ENCODE results near the gene WNT8A. TPM values are rescaled to one million over a fixed set of nuclear protein-coding genes. Genes with fewer than 3 reads are reported as not detected.

WNT8A gene
- total RNA-seq, 4 donors from 2014 or later = not detected

DNA sequence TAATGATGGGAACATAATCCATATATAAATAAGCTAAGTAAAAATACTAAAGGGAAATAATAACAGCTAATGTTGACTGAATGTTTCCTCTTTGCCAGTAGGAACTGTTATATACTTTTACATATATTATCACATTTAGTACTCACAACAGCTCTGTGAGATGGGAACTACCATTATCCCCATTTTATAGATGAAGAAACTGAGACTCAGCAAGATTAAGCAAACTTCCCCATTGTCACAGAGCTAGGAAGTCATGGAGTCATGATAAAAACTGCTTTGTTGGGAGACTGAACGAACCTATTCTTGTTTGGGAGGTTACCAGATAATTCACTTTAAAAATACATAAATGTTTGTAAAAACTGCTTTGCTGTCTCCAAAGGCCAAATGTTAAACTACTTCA is 23.4 kb downstream of the WNT8A start:
- peaks cover 2% of the 10 kb centered on the region for H3K27me3 ChIP-seq
- H3K36me3 ChIP-seq = no peaks in the 10 kb centered on the region
- WGBS, 2 donors (ENCODE audit: low coverage in 1 of 2) = 11 to 80% methylated on average over 1 of the region's 1 CpG
- ATAC-seq = no peak
- H3K27ac ChIP-seq = no peak overlapping the region
- peaks cover 0 to 10% (median 0%) of the 10 kb centered on the region in 3 donors for H3K4me1 ChIP-seq
- H3K9me3 ChIP-seq = no peaks in the 10 kb centered on the region
- H3K4me3 ChIP-seq = no peak overlapping the region
- no peak for TF ChIP-seq EP300 (IDR thresholded peaks at IDR 0.05)
- TF ChIP-seq POLR2A (IDR thresholded peaks at IDR 0.05) = no peak
- TF ChIP-seq, protein P1, sequence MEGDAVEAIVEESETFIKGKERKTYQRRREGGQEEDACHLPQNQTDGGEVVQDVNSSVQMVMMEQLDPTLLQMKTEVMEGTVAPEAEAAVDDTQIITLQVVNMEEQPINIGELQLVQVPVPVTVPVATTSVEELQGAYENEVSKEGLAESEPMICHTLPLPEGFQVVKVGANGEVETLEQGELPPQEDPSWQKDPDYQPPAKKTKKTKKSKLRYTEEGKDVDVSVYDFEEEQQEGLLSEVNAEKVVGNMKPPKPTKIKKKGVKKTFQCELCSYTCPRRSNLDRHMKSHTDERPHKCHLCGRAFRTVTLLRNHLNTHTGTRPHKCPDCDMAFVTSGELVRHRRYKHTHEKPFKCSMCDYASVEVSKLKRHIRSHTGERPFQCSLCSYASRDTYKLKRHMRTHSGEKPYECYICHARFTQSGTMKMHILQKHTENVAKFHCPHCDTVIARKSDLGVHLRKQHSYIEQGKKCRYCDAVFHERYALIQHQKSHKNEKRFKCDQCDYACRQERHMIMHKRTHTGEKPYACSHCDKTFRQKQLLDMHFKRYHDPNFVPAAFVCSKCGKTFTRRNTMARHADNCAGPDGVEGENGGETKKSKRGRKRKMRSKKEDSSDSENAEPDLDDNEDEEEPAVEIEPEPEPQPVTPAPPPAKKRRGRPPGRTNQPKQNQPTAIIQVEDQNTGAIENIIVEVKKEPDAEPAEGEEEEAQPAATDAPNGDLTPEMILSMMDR (IDR thresholded peaks at IDR 0.05) = no peak
- no peak for TF ChIP-seq POLR2AphosphoS5 (IDR thresholded peaks at IDR 0.05)

DNA sequence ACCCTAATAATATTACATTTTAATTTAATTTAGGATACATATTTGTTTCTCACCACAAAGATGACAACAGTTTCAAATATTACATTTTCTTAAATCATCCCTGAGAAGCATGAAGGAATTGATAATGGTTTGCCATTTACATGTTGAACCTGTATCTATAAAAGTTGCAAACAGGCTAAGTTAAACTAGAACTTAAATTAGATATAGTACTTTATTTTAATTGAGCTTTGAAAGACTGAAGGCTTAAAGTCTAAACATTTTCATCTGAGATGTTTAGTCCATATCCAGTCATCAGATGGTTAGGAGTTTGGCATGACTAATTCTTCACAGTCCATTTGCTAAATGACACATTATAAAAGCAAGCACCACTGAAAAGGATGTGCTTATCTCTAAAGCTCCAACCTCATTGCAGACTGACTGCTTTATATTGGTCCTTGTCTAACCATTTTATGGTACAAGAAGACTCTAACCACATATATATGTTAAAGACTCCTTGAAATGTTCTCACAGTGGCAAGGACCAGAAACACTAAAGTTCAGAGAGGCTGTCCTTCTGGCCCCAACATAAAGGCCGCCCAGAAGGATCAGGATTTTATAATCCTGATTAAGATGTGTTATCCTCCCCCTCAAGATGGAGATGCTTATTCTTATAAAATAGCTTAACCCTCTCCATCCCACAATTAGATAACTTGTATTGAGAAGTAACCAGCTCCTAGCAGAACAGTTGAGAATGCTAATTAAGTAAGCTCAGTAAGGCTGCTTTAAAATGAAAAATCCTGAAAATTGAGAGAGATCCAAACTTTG is 25.8 kb downstream of the WNT8A start:
- 40 to 71% methylated on average over 1 of the region's 1 CpG for WGBS, 2 donors (ENCODE audit: low coverage in 1 of 2)
- peaks cover 0 to 10% (median 0%) of the 10 kb centered on the region in 3 donors for H3K4me1 ChIP-seq
- H3K36me3 ChIP-seq = no peaks in the 10 kb centered on the region
- H3K27ac ChIP-seq = no peak overlapping the region
- peaks cover 2% of the 10 kb centered on the region for H3K27me3 ChIP-seq
- ATAC-seq = no peak
- no peak overlapping the region for H3K4me3 ChIP-seq
- no peaks in the 10 kb centered on the region for H3K9me3 ChIP-seq
- TF ChIP-seq EP300 (IDR thresholded peaks at IDR 0.05) = no peak
- TF ChIP-seq, protein P1 (IDR thresholded peaks at IDR 0.05) = no peak
- no peak for TF ChIP-seq POLR2A (IDR thresholded peaks at IDR 0.05)
- TF ChIP-seq POLR2AphosphoS5 (IDR thresholded peaks at IDR 0.05) = no peak

DNA sequence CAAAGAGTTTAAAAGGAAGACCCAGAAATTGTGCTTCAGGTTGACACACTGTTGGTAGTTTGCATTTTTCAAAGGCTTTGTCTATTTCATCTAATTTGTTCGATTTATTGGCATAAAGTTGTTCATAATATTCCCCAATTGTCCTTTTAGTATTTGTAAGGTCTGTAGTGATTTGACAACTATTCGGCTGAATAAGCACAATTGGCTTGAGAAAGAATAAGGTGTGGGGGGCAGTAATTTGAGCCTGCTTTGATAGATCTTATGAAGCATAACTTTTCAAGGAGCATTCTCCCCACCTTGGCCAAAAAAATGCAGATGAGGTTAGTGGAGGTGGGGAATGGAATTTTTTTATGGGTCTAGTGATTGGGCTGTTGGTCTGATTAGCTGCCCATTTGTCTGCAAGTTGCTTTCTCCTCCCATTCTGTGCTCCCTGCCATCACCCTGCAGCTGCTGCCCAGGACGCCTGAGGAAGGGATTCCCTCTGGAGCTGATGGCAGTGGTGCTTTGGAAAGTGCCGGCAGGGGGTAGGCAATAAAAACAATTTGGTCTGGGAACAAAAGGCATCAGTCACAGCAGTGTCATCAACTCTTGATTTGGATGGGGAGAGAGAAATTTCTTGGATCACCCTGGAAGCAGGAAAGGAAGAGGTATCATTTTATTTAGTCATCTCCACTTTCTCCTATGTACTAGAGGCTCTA is 26.6 kb downstream of the WNT8A start:
- TF ChIP-seq, protein P1 (IDR thresholded peaks at IDR 0.05) = no peak
- TF ChIP-seq POLR2A (IDR thresholded peaks at IDR 0.05) (no peak), POLR2AphosphoS5 (IDR thresholded peaks at IDR 0.05) (no peak), EP300 (IDR thresholded peaks at IDR 0.05) (no peak)
- no peak overlapping the region for H3K4me3 ChIP-seq
- peaks cover 0 to 10% (median 0%) of the 10 kb centered on the region in 3 donors for H3K4me1 ChIP-seq
- H3K27ac ChIP-seq = no peak overlapping the region
- WGBS, 2 donors (ENCODE audit: low coverage in 1 of 2) = 48 to 66% methylated on average over 4 of the region's 4 CpGs
- no peaks in the 10 kb centered on the region for H3K9me3 ChIP-seq
- H3K27me3 ChIP-seq = no peaks in the 10 kb centered on the region
- no peaks in the 10 kb centered on the region for H3K36me3 ChIP-seq
- no peak for ATAC-seq

DNA sequence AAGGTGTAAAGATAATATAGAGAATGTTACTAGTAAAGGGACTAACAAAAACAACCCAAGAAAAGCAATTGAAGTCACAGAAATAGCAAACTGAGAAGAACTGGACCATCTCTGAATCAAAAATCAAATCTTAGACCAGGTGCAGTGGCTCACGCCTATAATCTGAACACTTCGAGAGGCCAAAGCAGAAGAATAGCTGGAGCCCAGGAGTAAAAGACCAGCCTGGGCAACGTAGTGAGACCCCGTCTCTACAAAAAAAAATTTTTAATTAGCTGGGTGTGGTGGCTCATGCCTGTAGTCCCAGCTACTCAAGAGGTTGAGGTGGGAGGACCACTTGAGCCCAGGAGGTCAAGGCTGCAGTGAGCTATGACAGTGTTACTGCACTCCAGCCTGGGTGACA is 27.3 kb downstream of the WNT8A start:
- ATAC-seq = no peak
- no peak overlapping the region for H3K27ac ChIP-seq
- TF ChIP-seq, protein P1 (IDR thresholded peaks at IDR 0.05) = no peak
- TF ChIP-seq POLR2A (IDR thresholded peaks at IDR 0.05) = no peak
- no peak for TF ChIP-seq POLR2AphosphoS5 (IDR thresholded peaks at IDR 0.05)
- TF ChIP-seq EP300 (IDR thresholded peaks at IDR 0.05) = no peak
- 75 to 77% methylated on average over 2 to 4 of the region's 4 CpGs for WGBS, 2 donors (ENCODE audit: low coverage in 1 of 2)
- H3K9me3 ChIP-seq = no peaks in the 10 kb centered on the region
- H3K27me3 ChIP-seq = no peaks in the 10 kb centered on the region
- peaks cover 0 to 10% (median 0%) of the 10 kb centered on the region in 3 donors for H3K4me1 ChIP-seq
- H3K4me3 ChIP-seq = no peak overlapping the region
- no peaks in the 10 kb centered on the region for H3K36me3 ChIP-seq
